OCI-LY7 (cell line): ENCODE data around the gene KCNQ5.

ENCODE experiments used
- EZH2phosphoT487 ChIP-seq: fragments of 200-600 bp; sonication (generic); IDR thresholded peaks from 2 replicates; pipeline ENCODE4 v1.6.1; 2018; ENCODE audit warnings: low read depth, borderline replicate concordance, mild to moderate bottlenecking, mixed run types, antibody characterized with exemption, low read length, moderate library complexity, mixed read lengths
- TF ChIP-seq, protein P1 (sequence below): fragments of 200-600 bp; sonication (generic); conservative IDR thresholded peaks from 2 replicates; pipeline ENCODE4 v1.5.1; 2014; ENCODE audit warnings: mild to moderate bottlenecking, antibody characterized with exemption, low read length, moderate library complexity, mixed read lengths

GRCh38 chr6:72813807-72814596, 192.1 kb downstream of the KCNQ5 start:
- TF ChIP-seq, protein P1, sequence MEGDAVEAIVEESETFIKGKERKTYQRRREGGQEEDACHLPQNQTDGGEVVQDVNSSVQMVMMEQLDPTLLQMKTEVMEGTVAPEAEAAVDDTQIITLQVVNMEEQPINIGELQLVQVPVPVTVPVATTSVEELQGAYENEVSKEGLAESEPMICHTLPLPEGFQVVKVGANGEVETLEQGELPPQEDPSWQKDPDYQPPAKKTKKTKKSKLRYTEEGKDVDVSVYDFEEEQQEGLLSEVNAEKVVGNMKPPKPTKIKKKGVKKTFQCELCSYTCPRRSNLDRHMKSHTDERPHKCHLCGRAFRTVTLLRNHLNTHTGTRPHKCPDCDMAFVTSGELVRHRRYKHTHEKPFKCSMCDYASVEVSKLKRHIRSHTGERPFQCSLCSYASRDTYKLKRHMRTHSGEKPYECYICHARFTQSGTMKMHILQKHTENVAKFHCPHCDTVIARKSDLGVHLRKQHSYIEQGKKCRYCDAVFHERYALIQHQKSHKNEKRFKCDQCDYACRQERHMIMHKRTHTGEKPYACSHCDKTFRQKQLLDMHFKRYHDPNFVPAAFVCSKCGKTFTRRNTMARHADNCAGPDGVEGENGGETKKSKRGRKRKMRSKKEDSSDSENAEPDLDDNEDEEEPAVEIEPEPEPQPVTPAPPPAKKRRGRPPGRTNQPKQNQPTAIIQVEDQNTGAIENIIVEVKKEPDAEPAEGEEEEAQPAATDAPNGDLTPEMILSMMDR: no peak
- TF ChIP-seq EZH2phosphoT487: no peak
